Muscle of back (tissue), 13 donors: ENCODE results near the gene SLC17A3. TPM values are rescaled to one million over a fixed set of nuclear protein-coding genes. Genes with fewer than 3 reads are reported as not detected.

Experiments used
- DNase-seq, 3 donors: peaks; one replicate each; pipeline versions ENCODE4 v3.0.0 to v3.0.0-alpha.2; 2013
- long read RNA-seq, 9 donors: transcript quantifications; one replicate each; lab custom pipeline, GENCODE V29; 2026
- polyA plus RNA-seq, 10 donors: library from polyadenylated mRNA; unstranded; fragments of 120-200 nt; gene quantifications; one replicate each; pipeline ENCODE4 v1.2.1, GENCODE V29; 2013; ENCODE audit not compliant: insufficient read length in 10 of 10

The SLC17A3 gene, protein sequence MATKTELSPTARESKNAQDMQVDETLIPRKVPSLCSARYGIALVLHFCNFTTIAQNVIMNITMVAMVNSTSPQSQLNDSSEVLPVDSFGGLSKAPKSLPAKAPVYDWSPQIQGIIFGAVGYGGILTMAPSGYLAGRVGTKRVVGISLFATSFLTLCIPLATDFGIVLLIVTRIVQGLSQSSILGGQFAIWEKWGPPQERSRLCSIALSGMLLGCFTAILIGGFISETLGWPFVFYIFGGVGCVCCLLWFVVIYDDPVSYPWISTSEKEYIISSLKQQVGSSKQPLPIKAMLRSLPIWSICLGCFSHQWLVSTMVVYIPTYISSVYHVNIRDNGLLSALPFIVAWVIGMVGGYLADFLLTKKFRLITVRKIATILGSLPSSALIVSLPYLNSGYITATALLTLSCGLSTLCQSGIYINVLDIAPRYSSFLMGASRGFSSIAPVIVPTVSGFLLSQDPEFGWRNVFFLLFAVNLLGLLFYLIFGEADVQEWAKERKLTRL
- not detected for polyA plus RNA-seq
- long read RNA-seq, donor 1, result 0 reads
- long read RNA-seq, donor 2, result 0 reads
- long read RNA-seq, donor 3, result 0 reads
- long read RNA-seq, donor 4, result 0 reads
- long read RNA-seq, donor 5, result 0 reads
- long read RNA-seq, donor 6, result 0 reads
- long read RNA-seq, donor 7, result 0 reads
- long read RNA-seq, donor 8, result 0 reads
- long read RNA-seq, donor 9, result 0 reads

GRCh38 chr6:25874118-25874517 lies at the start of gene SLC17A3:
Gene SLC17A3 (minus strand): TSS chr6:25874243. CDS start chr6:25868387, 5,856 bp downstream.
- no peak for DNase-seq

DNA sequence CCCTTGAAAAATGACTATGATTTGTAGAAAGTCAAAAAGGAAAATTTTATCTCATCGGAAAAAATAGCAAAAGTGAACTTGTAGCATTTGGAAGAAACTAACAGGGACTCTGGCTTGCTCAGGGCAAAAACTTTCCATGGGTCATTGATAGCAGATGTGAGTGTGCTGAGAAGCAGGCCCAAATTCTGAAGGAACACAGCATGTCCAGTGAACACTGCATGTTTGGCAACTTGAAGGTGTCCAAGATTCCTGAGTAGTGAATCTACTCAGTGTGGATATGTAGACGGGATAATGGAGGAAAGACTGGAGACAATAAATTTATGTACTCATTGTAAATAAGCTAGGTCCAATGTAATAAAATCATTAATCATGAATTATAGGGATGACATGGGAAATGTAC lies 48.3 kb upstream of the SLC17A3 start:
- DNase-seq, result peak; percentile 40 to 53 (median 41)

DNA sequence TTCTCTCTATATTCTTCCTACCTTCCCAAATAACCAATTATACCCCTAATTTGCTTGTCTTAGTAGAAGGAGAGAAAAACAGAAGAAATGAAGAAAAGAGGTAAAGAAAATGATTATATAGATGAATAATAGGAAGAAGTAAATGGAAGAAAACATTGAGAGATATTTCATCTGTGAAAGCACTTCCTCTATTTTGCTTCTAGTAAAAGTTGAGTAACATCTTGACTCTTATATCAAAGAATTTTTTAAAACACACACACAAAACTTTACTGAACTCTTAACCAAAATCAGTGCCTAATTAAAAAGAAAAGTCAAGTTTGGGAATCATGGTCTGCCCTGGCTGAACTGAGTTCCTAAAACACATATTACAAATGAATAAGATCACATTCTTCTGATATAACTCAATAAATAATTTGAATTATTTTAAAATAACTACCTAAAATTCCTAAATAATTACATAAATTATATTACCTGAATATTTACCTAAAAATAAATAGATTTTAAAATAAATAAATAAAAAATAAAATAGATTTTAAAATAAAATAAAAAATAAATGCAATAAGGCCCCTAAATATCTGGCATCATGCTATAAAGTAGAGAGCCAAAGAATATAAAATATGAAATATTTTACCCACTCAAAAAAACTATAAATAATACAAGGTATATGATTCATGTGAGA lies 47.6 kb upstream of the SLC17A3 start:
- DNase-seq, result no peak

- DNase-seq, result no peak
Measured at GRCh38 chr6:25919657-25920056, 45.6 kb upstream of the SLC17A3 start.

GRCh38 chr6:25918083-25918683 lies 44.1 kb upstream of the SLC17A3 start:
- DNase-seq, result no peak

GRCh38 chr6:25916789-25917490 lies 42.9 kb upstream of the SLC17A3 start:
- no peak for DNase-seq

- DNase-seq, result no peak
Measured at GRCh38 chr6:25916330-25916729, 42.3 kb upstream of the SLC17A3 start.

GRCh38 chr6:25913741-25914140 lies 39.7 kb upstream of the SLC17A3 start:
- DNase-seq, result no peak

GRCh38 chr6:25911351-25911750 lies 37.3 kb upstream of the SLC17A3 start:
- DNase-seq, result no peak

- no peak for DNase-seq
Measured at GRCh38 chr6:25907475-25908014, 33.5 kb upstream of the SLC17A3 start.

DNA sequence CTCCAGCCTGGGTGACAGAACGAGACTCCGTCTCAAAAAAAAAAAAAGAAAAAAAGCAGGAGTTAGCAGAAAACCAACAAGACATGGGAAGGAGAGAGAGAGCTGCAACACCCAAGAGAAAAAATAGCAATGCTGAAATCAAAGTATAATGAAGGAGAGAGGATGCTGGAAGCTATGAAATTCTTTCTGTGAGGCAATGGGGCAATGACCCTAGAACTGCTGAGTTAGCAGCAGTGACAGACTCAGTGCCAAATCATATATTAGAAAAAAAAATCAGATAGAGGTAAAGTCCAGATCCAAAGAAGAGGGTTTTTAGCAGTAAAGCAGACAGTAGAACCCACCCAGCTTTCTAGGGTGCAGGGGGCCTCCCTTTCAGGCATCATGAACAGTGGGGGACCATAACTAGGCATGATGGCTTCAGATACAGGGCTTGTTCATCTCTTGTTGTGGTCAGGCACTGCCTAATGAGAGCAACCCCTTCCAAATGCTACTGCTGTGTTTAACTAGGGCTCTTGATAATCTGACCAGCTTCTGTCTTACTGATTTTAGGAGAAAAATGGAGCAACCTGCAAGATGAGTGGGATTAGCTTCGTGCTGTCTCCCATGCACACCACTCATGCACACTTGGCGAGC lies 29.5 kb upstream of the SLC17A3 start:
- no peak for DNase-seq

DNA sequence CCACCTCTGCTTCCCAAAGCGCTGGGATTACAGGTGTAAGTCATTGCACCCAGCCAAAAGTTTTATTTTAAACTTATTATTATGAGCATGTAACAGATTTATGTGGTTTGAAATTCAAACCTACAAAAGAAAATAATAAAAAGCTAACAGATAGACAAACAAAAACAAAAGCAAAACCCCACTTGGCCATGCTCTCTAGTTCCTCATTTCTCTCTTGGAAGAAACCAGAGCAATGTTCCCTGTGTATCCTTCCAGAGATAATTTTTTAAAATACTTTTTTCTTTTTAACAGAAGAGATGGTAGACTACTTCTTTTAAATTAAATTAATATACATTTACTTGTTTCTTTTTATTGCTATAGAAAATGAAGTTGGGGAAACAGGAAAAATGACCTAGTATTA lies 28.0 kb upstream of the SLC17A3 start:
- DNase-seq, result no peak

DNA sequence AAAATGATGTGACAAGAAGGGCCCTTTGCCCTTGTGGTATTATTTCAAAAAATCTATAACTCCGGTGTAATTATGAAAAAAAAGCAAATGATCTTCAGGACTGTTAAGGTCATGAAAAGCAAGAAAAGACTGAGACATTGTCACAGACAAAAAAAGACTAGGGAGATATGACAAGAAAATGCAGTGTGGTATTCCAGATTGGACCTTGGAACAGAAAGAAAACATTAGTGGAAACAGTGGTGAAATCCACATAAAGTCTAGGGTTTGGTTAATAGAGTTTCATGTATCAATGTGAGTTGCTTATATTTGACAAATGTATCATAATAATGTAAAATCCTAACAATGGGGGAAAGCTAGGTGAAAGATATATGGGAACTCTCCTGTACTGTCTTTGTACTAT lies 26.8 kb upstream of the SLC17A3 start:
- no peak for DNase-seq

DNA sequence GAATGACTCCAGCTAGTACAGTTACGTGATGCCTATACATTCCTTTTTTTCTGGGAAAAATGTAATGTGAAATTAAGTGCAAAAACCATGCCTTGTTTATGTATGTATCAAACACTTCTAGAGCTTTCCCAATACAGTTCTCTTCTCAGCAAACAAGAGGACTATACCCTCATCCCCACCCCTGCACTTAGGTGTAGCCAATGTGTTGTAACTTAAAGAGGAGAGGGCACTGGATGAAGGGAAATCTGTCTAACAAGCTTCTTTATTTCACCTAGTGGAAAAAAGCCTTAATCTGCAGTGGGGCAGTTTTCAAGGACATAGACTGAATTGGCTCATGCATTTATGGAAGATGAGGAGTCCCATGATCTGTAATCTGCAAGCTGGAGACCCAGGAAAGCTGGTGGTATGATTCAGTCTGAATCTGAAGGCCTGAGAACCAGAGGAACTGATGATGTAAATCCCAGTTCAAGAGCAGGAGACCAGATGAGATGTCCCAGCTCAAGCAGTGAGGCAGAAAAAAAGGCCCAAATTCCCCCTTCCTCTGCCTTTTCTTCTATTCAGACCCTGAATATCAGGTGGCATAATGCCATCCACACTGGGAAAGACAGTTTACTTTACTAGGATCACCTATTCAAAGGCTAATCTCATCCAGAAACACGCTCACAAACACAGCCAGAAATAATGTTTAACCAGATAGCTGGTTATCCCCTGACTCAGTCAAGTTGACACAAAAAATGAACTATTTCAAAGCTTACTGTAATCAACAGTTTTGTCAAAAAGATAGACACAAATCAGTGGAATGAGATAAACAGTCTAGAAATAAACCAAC lies 25.8 kb upstream of the SLC17A3 start:
- DNase-seq, result no peak

- DNase-seq, result no peak
Measured at GRCh38 chr6:25899123-25899522, 25.1 kb upstream of the SLC17A3 start.

DNA sequence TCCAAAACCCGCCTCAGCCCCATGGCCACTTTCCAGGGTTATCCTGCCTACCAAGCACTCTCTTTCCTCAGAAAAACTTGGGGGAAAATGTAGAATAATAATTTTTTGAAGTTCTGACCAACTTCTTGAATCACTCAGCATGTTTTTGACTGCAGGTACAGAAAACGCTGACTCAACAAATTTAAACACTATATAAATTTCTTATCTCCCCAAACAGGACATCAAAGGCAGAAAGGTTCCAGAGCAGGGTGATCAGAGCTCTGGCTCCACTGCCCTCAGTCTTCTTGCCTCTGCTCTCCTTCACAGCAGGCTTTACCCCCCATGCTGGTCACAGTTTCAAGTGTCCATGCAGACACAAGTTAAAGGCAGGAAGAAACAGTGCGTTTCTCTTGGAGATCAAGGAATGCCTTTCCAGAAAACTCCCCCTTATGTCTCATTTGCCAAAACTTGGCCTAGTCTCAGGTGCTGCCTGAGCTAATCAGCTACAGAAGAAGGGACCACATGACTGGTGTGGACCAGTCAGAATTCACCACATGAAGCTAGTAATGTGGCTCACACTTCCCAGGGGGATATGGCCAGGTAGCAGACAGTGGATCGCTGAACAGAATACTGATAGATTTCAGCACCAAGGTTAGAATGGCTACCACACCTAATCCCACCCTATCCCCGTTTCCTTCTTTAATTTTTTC lies 24.4 kb upstream of the SLC17A3 start:
- no peak for DNase-seq

GRCh38 chr6:25896252-25896651 lies 22.2 kb upstream of the SLC17A3 start:
- no peak for DNase-seq

GRCh38 chr6:25895771-25896170 lies 21.7 kb upstream of the SLC17A3 start:
- no peak for DNase-seq

DNA sequence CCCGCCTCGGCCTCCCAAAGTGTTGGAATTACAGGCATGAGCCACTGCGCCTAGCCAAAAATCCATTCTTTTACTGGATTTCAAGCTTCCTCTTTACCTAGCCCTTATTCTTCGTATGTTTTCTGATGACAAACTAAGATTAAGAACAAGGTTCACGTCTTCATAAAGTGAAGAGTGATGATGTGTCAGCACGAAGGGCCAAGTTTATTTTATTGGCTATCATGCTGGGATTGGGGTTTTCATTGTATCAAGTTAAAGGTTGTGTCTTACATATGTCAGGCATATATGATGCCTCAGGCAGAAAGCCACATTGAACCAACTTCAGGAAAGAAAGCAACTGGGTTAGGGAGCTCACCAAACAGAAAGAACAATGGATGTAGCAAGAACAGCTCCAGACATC lies 19.7 kb upstream of the SLC17A3 start:
- no peak for DNase-seq
